ENCODE measurements around the gene ARHGAP22.
"Not testable (repeated sequence)": the region's sequence is repeated elsewhere in the genome, so short reads cannot be mapped to it uniquely, and the experiment has no call there.

Gene ARHGAP22

GRCh38 chr10:48442090-48442808 is 162.6 kb downstream of the ARHGAP22 start:
- no peak overlapping the region for H3K4me3 ChIP-seq (ENCODE audit: low read depth, low read length)

DNA sequence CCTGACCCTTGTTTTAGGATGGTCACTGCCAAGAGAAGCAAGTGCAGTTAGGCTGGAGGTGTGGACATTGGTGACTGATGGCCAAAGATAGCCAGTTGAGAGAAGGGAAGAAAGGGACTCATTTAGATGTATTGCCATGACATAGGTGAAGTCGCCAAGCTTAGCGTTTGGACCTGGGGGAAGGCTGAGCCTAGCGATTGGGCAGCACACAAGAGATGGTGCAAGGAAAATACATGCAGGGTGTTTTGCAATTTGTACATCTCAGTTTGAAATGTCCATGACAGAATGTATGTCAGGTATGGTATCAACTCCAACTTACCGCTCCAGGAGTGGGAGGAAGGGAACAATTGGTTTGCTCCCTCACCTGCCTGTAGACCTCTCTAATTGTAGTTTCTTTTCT is 164.1 kb downstream of the ARHGAP22 start:
- H3K4me3 ChIP-seq (ENCODE audit: low read depth, low read length): no peak overlapping the region

DNA sequence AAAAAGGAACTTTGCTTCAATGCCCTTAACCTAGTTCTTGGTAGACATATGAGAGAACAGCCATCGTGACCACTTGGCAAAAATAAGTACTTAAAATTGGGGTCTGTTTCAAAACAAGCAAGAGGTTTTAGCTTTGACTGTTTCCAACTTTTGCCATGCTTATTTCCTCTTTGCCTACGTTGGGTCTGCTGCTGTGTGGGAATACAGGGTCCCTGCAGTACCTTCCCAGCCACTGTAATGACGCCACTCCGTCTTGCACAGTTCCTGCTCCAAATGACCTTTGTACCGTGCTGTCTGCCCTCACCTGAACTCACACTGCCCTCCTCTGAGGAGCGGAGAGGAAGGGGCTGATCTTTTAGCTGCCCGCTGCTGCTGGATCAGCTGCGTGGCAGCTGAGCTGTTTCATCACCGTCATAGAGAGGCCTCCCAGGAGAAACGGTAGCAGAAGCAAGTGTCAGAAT is 165.3 kb downstream of the ARHGAP22 start:
- H3K4me3 ChIP-seq (ENCODE audit: low read depth, low read length): no peak overlapping the region

GRCh38 chr10:48439031-48439430 is 165.8 kb downstream of the ARHGAP22 start:
- no peak overlapping the region for H3K4me3 ChIP-seq (ENCODE audit: low read depth, low read length)

DNA sequence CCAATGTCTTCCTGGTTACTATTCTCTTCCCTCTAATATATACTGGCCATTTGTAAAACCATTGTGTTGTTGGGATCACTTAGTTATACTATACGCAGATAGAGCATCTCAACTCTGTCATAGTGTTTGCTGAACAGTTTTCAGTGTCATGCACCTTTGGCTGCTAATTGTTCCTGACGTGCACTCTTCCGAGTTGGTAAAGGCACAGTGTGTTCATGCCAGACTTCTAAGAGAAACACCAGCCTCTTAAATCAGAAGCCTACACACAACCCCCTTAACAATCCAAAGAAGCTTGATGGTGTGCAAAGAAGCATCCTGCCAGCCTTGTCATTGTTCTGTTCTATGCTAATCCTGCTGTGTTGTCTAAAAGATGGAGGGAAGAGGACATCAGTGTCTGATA is 167.3 kb downstream of the ARHGAP22 start:
- no peak overlapping the region for H3K4me3 ChIP-seq (ENCODE audit: low read depth, low read length)

DNA sequence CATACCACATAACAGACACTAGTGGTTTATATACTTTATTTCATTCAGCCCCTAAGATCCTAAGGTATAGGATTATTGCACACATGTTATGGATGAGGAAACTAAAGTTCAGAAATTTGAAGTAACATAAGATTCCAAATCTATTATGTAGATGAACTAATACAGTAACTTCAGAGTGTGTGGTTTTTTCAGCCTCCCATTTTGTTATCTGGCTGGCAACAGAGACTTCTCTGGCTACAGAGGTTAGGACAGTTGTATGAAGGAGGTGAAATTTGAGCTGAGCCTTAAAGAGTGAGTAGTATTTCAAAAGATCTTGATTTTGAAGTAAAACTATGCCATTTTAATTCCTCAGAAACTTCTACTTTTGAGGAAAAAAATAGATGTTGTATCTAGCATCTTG is 173.0 kb downstream of the ARHGAP22 start:
- H3K4me3 ChIP-seq (ENCODE audit: low read depth, low read length): no peak overlapping the region

- no peak overlapping the region for H3K4me3 ChIP-seq (ENCODE audit: low read depth, low read length)
Measured at GRCh38 chr10:48430402-48430993, 174.4 kb downstream of the ARHGAP22 start.

GRCh38 chr10:48429309-48429708 is 175.6 kb downstream of the ARHGAP22 start:
- H3K4me3 ChIP-seq (ENCODE audit: low read depth, low read length): no peak overlapping the region

- H3K4me3 ChIP-seq (ENCODE audit: low read depth, low read length): no peak overlapping the region
Measured at GRCh38 chr10:48428896-48429295, 176.0 kb downstream of the ARHGAP22 start.

DNA sequence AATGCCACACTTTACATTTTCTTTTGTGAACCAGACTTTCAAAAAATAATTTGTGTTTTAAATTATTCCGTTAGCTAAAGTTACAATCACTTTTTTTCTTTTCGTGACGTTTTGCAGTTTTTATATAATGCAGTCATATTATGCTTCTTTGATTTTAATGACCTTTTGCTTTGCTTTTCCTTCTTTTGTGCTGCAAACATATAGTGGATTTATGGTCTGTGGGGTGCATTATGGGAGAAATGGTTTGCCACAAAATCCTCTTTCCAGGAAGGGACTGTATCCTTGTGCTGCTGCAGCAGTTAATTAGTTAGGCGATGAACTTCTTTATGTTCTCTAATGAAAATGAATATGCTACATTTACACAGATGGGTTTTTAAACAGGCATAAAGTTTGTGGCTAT is 181.0 kb downstream of the ARHGAP22 start:
- H3K4me3 ChIP-seq (ENCODE audit: low read depth, low read length): no peak overlapping the region

DNA sequence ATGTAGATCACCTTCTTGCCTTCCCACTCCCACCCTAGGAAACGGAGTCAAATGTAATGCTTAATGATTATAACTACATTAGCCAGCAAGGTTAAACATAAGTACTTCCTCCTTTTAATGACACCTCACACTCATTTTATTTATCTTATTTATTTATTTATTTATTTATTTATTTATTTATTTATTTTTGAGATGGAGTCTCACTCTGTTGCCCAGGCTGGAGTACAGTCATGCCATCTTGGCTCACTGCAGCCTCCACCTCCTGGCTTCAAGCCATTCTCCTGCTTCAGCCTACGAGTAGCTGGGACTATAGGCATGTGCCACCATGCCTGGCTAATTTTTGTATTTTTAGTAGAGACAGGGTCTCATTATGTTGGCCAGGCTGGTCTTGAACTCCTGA is 183.0 kb downstream of the ARHGAP22 start:
- H3K4me3 ChIP-seq (ENCODE audit: low read depth, low read length): not testable (repeated sequence)

DNA sequence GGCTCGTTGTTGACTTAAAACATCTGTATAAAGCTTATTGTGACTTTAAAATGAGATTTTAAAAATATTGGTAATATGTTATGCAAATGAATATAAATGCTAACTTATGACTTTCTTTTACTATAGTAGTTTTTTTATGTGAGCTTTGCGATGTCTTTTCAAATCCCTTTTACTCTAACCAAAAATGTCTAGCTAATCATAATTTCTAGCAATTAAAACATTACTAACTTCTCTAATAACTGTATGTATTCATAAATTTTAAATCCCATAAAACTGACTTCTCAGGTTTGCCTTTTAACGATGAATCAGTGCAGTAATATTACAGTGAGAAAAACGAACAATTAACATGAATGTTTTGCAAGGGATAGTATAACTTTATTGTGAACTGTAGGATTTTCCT is 185.2 kb downstream of the ARHGAP22 start:
- H3K4me3 ChIP-seq (ENCODE audit: low read depth, low read length): no peak overlapping the region

- no peak overlapping the region for H3K4me3 ChIP-seq (ENCODE audit: low read depth, low read length)
Measured at GRCh38 chr10:48418189-48418788, 186.6 kb downstream of the ARHGAP22 start.

DNA sequence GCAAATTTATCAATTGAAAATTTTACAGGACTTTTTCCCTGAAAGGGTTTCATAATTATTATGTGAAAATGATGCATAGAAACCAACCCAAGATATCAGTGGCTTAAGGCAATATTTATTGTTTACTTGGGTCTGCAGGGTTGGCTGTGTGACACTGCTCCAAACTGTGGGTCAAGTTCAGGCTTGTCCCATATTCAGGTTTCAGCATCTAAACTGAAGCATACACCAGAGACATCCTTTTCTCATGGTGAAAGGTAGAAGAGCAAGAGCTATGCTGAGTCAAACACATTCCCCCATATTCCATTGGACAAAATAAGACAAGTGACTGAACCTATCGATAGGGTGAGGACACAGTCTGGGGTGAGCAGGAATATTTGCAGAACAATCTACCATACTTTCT is 187.5 kb downstream of the ARHGAP22 start:
- no peak overlapping the region for H3K4me3 ChIP-seq (ENCODE audit: low read depth, low read length)

DNA sequence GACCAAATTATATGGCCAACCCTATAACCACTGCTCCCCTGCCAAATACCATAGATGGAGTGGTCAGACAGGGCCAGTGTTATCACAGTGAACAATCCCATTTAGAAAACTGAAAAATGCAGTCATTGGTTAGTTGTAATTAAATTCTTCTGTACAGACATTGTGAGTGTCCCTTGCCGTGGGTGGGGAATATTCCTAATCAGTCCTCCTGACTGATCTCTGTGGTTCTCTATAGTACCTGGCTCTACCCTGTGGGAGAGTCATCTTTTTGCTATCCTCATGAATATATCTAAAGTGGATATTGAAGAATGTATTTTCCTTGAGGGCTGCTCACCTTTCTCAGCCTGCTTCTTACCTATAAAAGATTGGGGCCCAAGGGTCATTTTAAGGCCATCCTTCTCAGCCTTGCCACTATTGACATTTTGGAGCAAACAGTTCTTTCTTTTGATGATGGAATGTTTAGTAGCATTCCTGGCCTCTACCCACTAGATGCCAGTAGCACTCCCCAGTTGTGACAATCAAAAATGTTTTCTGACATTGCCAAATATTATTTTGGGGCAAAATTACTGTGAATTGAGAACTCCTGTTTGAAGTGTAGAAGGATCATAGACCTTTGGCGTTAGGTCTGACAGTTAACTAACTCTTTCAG is 188.2 kb downstream of the ARHGAP22 start:
- no peak overlapping the region for H3K4me3 ChIP-seq (ENCODE audit: low read depth, low read length)

DNA sequence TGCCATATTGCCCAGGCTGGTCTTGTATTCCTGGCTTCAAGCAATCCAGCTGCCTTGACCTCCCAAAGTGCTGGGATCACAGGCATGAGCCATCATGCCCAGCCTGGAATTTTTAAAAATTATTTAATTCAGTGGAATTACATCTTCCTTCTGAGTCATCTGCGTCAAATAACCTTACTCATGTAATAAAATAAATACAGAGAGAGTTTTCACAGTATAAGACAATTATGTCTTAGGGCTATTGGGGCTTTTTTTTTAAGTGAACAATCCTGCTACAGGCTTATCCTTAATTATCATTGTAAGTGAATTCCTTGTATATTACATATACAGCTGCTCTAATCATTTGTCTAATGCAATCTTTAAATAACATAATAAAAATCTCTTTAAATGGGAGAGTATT is 190.1 kb downstream of the ARHGAP22 start:
- no peak overlapping the region for H3K4me3 ChIP-seq (ENCODE audit: low read depth, low read length)

GRCh38 chr10:48414160-48414559 is 190.7 kb downstream of the ARHGAP22 start:
- H3K4me3 ChIP-seq (ENCODE audit: low read depth, low read length): no peak overlapping the region

- H3K4me3 ChIP-seq (ENCODE audit: low read depth, low read length): no peak overlapping the region
Measured at GRCh38 chr10:48412933-48413332, 191.9 kb downstream of the ARHGAP22 start.

- no peak overlapping the region for H3K4me3 ChIP-seq (ENCODE audit: low read depth, low read length)
Measured at GRCh38 chr10:48412081-48412480, 192.8 kb downstream of the ARHGAP22 start.

DNA sequence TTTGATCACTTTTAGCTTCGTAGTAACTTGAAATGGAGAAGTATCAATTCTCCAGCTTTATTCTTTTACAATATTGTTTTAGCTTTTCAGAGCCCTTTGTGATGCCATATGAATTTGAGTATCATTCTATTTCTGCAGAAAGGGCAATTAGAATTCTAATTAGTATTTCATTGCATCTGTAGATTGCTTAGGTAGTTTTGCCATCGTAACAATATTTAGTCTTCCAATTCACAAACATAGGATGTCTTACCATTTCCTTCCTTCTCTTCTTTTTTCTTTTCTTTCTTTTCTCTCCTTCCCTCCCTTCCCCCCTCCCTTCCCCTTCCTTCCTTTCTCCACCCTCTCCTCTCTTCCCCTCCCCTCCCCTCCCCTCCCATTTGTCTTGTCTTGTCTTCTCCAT is 193.4 kb downstream of the ARHGAP22 start:
- H3K4me3 ChIP-seq (ENCODE audit: low read depth, low read length): no peak overlapping the region

DNA sequence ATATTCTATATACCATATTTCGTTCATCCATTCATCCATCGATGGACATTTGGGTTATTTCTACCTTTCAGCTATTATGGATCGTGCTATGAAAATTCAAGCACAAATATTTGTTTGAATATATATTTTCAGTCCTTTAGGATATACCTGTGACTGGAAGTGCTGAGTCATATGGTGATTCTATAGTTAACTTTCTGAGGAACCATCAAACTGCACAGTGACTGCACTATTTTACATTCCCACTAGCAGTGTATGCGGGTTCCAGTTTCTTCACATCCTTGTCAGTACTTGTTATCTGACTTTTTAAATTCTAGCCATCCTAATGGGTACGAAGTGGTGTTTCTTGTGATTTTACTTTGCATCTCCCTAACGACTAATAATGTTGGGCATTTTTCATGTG is 194.4 kb downstream of the ARHGAP22 start:
- H3K4me3 ChIP-seq (ENCODE audit: low read depth, low read length): no peak overlapping the region

DNA sequence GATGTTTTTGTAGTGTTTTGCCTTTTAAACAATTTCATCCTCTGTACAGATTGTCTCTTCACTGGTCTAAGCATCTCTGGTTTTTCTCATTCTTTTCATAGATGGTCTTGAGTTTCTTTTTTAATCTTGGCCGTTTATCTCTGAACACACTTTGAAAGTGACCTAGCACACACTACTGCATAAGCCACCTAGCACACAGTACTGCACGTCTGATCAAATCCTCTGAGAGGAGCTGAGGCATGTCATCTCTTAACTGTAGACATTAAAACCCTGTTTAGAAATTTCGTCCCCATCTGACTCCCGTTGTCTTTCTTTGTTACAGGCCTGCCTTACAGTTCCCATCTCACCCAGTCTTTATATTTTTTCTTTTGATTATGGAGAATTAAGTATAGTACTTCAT is 198.2 kb downstream of the ARHGAP22 start:
- no peak overlapping the region for H3K4me3 ChIP-seq (ENCODE audit: low read depth, low read length)
